Stomach (tissue), 9 donors: ENCODE measurements around the gene SLC6A8. TPM values are rescaled to one million over a fixed set of nuclear protein-coding genes. Genes with fewer than 3 reads are reported as not detected.
A peak's percentile ranks its signal among the peaks of the same experiment; 100 is the strongest.

Experiments used
- DNase-seq, 2 donors: peaks; one replicate each; pipeline versions ENCODE4 v3.0.0 to v3.0.0-alpha.2; 2013 to 2019
- H3K27ac ChIP-seq, 5 donors: fragments of 200-600 bp in 4 of 5; sonication (generic) in 4 of 5; one replicate each; pipeline ENCODE4 v1.5.1; 2013 to 2019; ENCODE audit warnings: mild to moderate bottlenecking in 1 of 5, moderate library complexity in 1 of 5
- H3K27me3 ChIP-seq, 3 donors: fragments of 200-600 bp; sonication (generic); one replicate each; pipeline ENCODE4 v1.5.1; 2017 to 2019; ENCODE audit warnings: mixed run types in 1 of 3
- H3K36me3 ChIP-seq, 4 donors: fragments of 200-600 bp; sonication (generic); 1 replicate in 3 of 4; 2 replicates in 1 of 4; pipeline ENCODE4 v1.5.1; 2016 to 2019
- H3K4me1 ChIP-seq, 4 donors: fragments of 200-600 bp; sonication (generic); one replicate each; pipeline ENCODE4 v1.5.1; 2016 to 2019
- H3K4me3 ChIP-seq, 4 donors: fragments of 200-600 bp; sonication (generic) in 3 of 4; one replicate each; pipeline ENCODE4 v1.5.1; 2016 to 2019; ENCODE audit warnings: mild to moderate bottlenecking in 1 of 4
- H3K9me3 ChIP-seq, 4 donors: fragments of 200-600 bp; sonication (generic); one replicate each; pipeline ENCODE4 v1.5.1; 2016 to 2019
- EP300 ChIP-seq: sonication (generic); formaldehyde crosslinking; IDR thresholded peaks from one replicate; pipeline ENCODE4 v1.6.1; 2017; ENCODE audit warnings: antibody characterized with exemption
- POLR2A ChIP-seq, 4 donors: fragments of 450-650 bp; IDR thresholded peaks; one replicate each; pipeline ENCODE4 v1.6.1; 2016; ENCODE audit warnings: antibody characterized with exemption in 4 of 4, control low read depth in 2 of 4, mild to moderate bottlenecking in 1 of 4, moderate library complexity in 1 of 4
- POLR2AphosphoS5 ChIP-seq, 3 donors: sonication (generic); formaldehyde crosslinking; IDR thresholded peaks; one replicate each; pipeline ENCODE4 v1.6.1; 2016; ENCODE audit warnings: antibody characterized with exemption in 3 of 3
- WGBS, 5 donors: extraction: QIAGEN DNeasy Blood & Tissue Kit in 3 of 5; methylation state at CpG; one replicate each; pipeline versions ENCODE4 v1.1.5 to v1.1.7; 2013 to 2018; 5-methylcytosine and 5-hydroxymethylcytosine counted together
- intact Hi-C: fragments of 100-400 bp; cut with DNase I; formaldehyde crosslinking; loops from one replicate; pipeline ENCODE4 v1.15.1; 2023; ENCODE audit warnings: low total_unique reads
- polyA plus RNA-seq, 3 donors: library from polyadenylated mRNA; stranded (reverse); fragments of 200-250 nt; gene quantifications; one replicate each; pipeline ENCODE4 v1.2.3, GENCODE V29; 2013
- total RNA-seq, 5 donors: library from RNA; depleted of rRNA; stranded (reverse); fragments of >200 nt; gene quantifications; one replicate each; pipeline versions ENCODE4 v1.1.0 to v1.2.3, GENCODE V29; 2014 to 2016
- TF ChIP-seq, protein P1 (sequence below), 7 experiments: fragments of 450-650 bp in 4 of 7; fragments of 200-600 bp in 3 of 7; sonication (generic) in 3 of 7; IDR thresholded peaks; one replicate each; pipeline ENCODE4 v1.5.1; 2016 to 2019; ENCODE audit warnings: antibody characterized with exemption in 7 of 7, control low read depth in 2 of 7, mild to moderate bottlenecking in 1 of 7
- donor health status: healthy with polysubstance abuse.
- donor health status: Bipolar disorder and iron deficiency.
- donor health status: healthy.

SLC6A8 gene
- total and polyA plus RNA-seq, 8 donors, result 7.3 to 32.7 (median 18.9) TPM

DNA sequence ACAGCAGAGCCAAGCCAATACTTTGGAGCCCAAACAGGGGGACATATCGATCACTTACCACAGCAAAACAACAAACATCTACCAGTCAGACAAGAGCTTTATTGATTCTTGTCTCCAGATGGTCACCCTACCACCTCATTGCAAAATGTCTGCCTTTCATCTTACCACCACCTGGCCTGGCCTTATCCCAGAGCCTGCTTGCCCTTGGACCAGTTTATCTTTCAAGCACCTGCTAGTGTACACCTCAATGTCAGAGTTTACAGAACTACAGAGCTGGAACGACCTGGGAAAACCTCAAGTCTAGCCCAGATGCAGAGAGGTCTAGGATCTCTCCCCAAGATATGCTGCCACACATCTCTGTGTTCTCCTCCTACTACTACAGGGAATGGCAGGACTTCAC lies 32.0 kb downstream of the SLC6A8 start:
- intact Hi-C loops, result no loop called here
- TF ChIP-seq POLR2AphosphoS5 (IDR thresholded peaks at IDR 0.05) (no peak), POLR2A (IDR thresholded peaks at IDR 0.05) (no peak), EP300 (no peak)
- TF ChIP-seq, protein P1, sequence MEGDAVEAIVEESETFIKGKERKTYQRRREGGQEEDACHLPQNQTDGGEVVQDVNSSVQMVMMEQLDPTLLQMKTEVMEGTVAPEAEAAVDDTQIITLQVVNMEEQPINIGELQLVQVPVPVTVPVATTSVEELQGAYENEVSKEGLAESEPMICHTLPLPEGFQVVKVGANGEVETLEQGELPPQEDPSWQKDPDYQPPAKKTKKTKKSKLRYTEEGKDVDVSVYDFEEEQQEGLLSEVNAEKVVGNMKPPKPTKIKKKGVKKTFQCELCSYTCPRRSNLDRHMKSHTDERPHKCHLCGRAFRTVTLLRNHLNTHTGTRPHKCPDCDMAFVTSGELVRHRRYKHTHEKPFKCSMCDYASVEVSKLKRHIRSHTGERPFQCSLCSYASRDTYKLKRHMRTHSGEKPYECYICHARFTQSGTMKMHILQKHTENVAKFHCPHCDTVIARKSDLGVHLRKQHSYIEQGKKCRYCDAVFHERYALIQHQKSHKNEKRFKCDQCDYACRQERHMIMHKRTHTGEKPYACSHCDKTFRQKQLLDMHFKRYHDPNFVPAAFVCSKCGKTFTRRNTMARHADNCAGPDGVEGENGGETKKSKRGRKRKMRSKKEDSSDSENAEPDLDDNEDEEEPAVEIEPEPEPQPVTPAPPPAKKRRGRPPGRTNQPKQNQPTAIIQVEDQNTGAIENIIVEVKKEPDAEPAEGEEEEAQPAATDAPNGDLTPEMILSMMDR (IDR thresholded peaks at IDR 0.05), result no peak
- no peak overlapping the region for H3K4me3 ChIP-seq
- H3K36me3 ChIP-seq, result peaks cover 10 to 58% (median 53%) of the 10 kb centered on the region in 4 donors
- H3K27ac ChIP-seq, result no peak overlapping the region
- H3K4me1 ChIP-seq, result peaks cover 11 to 27% (median 15%) of the 10 kb centered on the region in 4 donors
- peaks cover 0 to 15% (median 4%) of the 10 kb centered on the region in 4 donors for H3K9me3 ChIP-seq
- WGBS, 5 donors, result 33 to 67% (median 52%) methylated on average over 1 to 2 of the region's 2 CpGs
- DNase-seq, result no peak
- H3K27me3 ChIP-seq, result peaks cover 0 to 5% (median 0%) of the 10 kb centered on the region in 3 donors

DNA sequence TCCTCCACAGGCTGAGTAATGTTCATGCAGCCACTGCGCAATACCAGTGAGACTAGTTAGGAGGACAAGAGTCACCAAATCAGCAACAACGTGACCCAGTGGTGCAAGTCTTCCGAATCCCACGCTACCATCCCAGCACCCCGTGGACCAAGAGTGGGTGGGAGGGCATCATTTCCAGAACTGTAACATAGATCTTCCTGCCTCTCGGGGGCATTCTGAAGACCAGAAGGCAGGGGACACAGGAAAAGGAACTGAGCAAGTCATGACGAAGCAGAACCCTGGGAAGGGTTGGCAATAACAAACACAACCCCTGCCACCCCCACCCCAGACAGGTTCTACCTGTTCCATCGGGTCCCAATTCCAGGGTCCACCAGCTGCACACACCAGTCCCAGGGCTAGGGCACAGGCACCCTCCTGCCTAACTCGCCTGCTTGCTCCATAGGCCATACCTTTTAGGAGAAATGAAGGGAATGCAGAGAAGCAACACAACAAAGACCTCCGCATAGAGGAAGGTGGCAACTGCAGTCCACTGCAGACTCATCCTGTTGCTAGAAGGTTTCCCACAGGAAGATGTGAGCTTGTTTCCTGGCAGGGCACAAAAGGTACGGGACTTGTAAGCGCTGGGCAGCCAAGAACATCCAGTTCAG lies 35.1 kb downstream of the SLC6A8 start:
- peak in 1 of 2 donors; percentile 52 for DNase-seq
- Histone ChIP-seq H3K27ac (peak overlapping the region; percentile 80 to 91 (median 88)), H3K27me3 (peaks cover 0 to 5% (median 0%) of the 10 kb centered on the region in 3 donors), H3K36me3 (peaks cover 5 to 33% (median 30%) of the 10 kb centered on the region in 4 donors), H3K4me1 (peaks cover 41 to 57% (median 44%) of the 10 kb centered on the region in 4 donors), H3K9me3 (peaks cover 0 to 15% (median 4%) of the 10 kb centered on the region in 4 donors), H3K4me3 (peak overlapping the region; percentile 58 to 74 (median 70))
- intact Hi-C loops, result no loop called here
- TF ChIP-seq POLR2A (IDR thresholded peaks at IDR 0.05), result no peak
- TF ChIP-seq EP300, result no peak
- TF ChIP-seq POLR2AphosphoS5 (IDR thresholded peaks at IDR 0.05), result no peak
- TF ChIP-seq, protein P1 (IDR thresholded peaks at IDR 0.05), result no peak
- 20 to 56% (median 27%) methylated on average over 11 to 12 of the region's 12 CpGs for WGBS, 5 donors

DNA sequence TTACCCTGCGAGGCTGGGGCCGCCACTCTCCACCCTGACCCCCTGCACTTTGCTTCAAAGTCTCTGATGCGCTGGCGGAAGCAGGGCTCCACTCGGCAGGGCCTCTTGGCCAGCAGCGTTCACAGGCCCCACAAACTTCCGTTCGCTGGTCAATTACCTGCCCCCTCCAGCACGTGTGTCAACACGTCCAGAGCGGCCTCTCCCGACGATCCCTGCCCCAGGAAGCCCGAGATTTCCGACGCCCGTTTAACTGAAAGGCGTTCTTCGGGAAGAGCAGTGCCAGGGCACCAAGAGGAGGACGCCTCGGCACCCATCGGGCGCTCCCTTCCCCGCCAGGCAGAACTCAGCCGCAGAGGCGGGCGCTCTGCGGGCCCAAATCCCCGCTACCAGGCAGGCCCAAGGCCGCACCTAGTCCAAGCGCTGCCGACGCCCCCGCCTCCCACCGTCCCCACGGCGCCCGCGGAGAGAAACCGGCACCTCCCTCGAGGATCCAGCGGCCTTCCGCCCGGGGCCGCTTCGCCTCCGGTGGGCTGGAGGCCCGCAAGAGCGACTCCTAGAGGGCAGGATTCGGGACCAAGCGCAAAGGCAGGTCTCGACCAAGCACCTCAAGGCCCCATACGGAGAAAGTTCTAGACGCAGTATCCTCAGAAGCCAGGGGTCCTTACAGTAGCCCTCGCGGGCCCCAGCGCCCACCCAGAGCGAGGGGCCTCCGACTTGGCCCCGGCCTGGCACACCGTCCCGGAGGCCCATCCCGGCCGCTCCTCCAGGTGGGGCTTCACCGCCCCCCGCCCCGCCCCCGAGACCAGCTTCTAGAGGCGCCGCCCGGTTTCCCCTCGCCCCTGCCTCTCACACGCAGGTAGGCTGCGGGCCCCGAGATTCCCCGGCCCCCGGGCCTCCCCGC lies 35.9 kb downstream of the SLC6A8 start:
- peaks cover 46 to 64% (median 51%) of the 10 kb centered on the region in 4 donors for H3K4me1 ChIP-seq
- no peak for TF ChIP-seq EP300
- H3K27me3 ChIP-seq, result peaks cover 0 to 5% (median 0%) of the 10 kb centered on the region in 3 donors
- peak; percentile 48 to 67 for DNase-seq
- H3K27ac ChIP-seq, result peak overlapping the region; percentile 80 to 91 (median 88)
- 0 to 40% (median 2%) methylated on average over 6 to 78 of the region's 78 CpGs for WGBS, 5 donors
- H3K4me3 ChIP-seq, result peak overlapping the region; percentile 58 to 74 (median 70)
- peaks cover 5 to 26% (median 23%) of the 10 kb centered on the region in 4 donors for H3K36me3 ChIP-seq
- peaks cover 0 to 15% (median 4%) of the 10 kb centered on the region in 4 donors for H3K9me3 ChIP-seq
- intact Hi-C loops, result no loop called here

DNA sequence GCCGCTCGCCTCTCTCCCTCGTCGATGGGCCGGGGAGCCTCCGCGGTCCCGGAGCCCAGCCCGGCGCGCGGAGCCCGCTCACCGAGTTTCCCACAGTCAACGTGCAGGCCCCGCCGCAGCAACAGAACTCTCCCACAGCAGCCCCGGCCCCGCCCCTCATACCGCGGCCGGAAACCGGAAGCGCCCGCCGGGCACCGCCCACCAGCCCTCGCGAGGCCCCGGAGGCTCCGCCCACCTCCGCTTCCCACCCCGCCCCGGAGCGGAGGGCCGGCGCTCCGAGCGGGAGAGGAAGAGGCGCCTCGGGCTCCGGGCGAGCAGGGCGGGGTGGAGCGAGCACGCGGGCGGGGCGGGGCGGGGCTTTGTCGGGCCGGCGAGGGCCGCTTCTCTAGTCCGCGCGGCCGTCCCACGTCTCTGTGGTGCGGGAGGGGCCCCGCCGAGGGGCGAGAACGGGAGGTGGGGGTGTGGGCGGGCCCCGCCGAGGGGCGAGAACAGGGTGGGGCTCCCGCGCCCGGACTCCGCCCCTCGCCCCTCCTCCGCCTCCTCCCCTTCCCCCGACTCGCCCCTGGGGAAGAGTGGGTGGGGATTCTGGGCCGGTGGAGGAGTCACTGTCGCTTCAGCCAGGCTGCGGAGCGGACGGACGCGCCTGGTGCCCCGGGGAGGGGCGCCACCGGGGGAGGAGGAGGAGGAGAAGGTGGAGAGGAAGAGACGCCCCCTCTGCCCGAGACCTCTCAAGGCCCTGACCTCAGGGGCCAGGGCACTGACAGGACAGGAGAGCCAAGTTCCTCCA lies 36.7 kb downstream of the SLC6A8 start, which contains the start of the genes ABCD1 and BCAP31:
Gene ABCD1, plus strand, starts transcription at position 605 of the 787 bp plus-strand sequence. CDS start 411 bp downstream, outside the sequence.
Gene BCAP31, minus strand, starts transcription at position 136 of the 787 bp plus-strand sequence. CDS start 1,143 bp downstream, outside the sequence.
- Histone ChIP-seq H3K4me1 (peaks cover 46 to 61% (median 54%) of the 10 kb centered on the region in 4 donors), H3K27me3 (peaks cover 0 to 5% (median 0%) of the 10 kb centered on the region in 3 donors), H3K27ac (peak within 1 kb of the TSS; percentile 80 to 91 (median 88)), H3K36me3 (peaks cover 5 to 21% (median 17%) of the 10 kb centered on the region in 4 donors), H3K9me3 (peaks cover 0 to 15% (median 5%) of the 10 kb centered on the region in 4 donors), H3K4me3 (peak within 1 kb of the TSS; percentile 58 to 74 (median 70))
- intact Hi-C loops, result no loop called here
- peak; percentile 90 to 96 for DNase-seq
- peak in 2 of 4 donors; percentile 20 to 23 for TF ChIP-seq POLR2A (IDR thresholded peaks at IDR 0.05)
- TF ChIP-seq POLR2AphosphoS5 (IDR thresholded peaks at IDR 0.05), result peak; percentile 36 to 91 (median 89)
- TF ChIP-seq, protein P1 (IDR thresholded peaks at IDR 0.05), result no peak
- no peak for TF ChIP-seq EP300
- WGBS, 5 donors, result 0 to 40% (median 24%) methylated on average over 2 to 68 of the region's 88 CpGs; no CpG with 5 or more reads in 1 of the 5 donors
